ENCODE data around the gene PDE3A.

PDE3A gene

GRCh38 chr12:20448781-20449180, 80.4 kb downstream of the PDE3A start:
- Histone ChIP-seq H3K79me1 (ENCODE audit: low read depth, low read length) (no peaks in the 10 kb centered on the region), H2AFZ (ENCODE audit: low read length) (no peak overlapping the region), H2AK5ac (ENCODE audit: low read depth, low read length) (no peak overlapping the region), H3K9me3 (replicated peaks in 1 of 2; ENCODE audit: control insufficient read depth in 2 of 2, insufficient read depth in 1 of 2, low read depth in 1 of 2, low read length in 2 of 2) (no peaks in the 10 kb centered on the region), H2BK5ac (ENCODE audit: low read length) (no peak overlapping the region), H3K4me2 (ENCODE audit: insufficient read depth, low read length, poor library complexity, severe bottlenecking) (no peak overlapping the region), H3K4ac (ENCODE audit: low read length) (no peak overlapping the region), H3K27me3 (ENCODE audit: control insufficient read depth in 3 of 3, insufficient read depth in 3 of 3, low read depth in 1 of 3, low read length in 3 of 3) (no peaks in the 10 kb centered on the region), H3K14ac (ENCODE audit: low read length) (no peak overlapping the region), H3K18ac (ENCODE audit: low read length) (no peak overlapping the region), H3K27ac (replicated peaks; ENCODE audit: low read length) (no peak overlapping the region), H4K8ac (ENCODE audit: low read depth, low read length) (no peak overlapping the region), H3K23ac (ENCODE audit: low read depth, low read length, poor library complexity) (no peak overlapping the region), H4K91ac (ENCODE audit: low read depth, low read length, poor library complexity) (no peak overlapping the region), H3K4me3 (ENCODE audit: low read length in 2 of 2) (no peak overlapping the region), H2BK12ac (ENCODE audit: low read length) (no peak overlapping the region), H2BK15ac (ENCODE audit: low read length) (no peak overlapping the region), H3K36me3 (replicated peaks in 1 of 2; ENCODE audit: control insufficient read depth in 2 of 2, insufficient read depth in 2 of 2, low read length in 2 of 2) (no peaks in the 10 kb centered on the region), H2BK120ac (ENCODE audit: low read depth, low read length) (no peak overlapping the region), H3K4me1 (ENCODE audit: control insufficient read depth in 2 of 2, insufficient read depth in 1 of 2, low read depth in 1 of 2, low read length in 2 of 2) (no peaks in the 10 kb centered on the region), H3K9ac (ENCODE audit: low read depth, low read length, poor library complexity) (no peak overlapping the region)
- WGBS, 2 donors (ENCODE audit: extremely low coverage in 2 of 2, insufficient read length in 2 of 2, insufficient replicate concordance in 1 of 2), result no CpG with 5 or more reads among the region's 2 CpGs
- no peak for DNase-seq (ENCODE audit: low spot score)

DNA sequence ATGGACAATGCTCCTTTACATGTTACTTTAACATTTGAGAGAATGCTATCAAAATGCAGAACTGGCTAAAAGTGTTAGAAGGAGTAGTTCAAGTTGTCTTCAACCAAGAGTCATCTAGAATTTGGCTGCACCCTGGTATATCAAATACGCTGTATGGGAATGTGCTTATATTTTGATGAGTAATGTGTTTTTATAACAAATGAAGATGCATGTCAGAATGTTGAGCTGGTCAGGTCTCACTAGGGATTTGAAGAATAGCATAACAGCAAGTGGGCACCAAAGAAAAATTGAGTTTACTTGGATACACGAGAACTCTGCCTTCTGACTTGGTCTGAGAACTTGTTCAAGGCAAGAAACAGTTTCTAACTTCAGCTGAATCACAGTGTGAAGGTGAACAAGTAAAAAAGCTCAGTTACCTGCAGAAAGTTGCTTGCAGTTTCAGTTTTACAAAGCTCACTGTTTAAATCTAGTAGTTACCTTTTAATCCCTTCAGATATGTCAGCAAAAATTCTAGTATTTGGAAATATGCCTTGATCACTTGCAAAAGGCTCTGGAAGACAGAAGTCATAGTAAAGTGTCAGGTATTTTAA, 82.3 kb downstream of the PDE3A start:
- Histone ChIP-seq H3K27ac (replicated peaks; ENCODE audit: low read length) (no peak overlapping the region), H3K18ac (ENCODE audit: low read length) (no peak overlapping the region), H4K8ac (ENCODE audit: low read depth, low read length) (no peak overlapping the region), H3K79me1 (ENCODE audit: low read depth, low read length) (no peaks in the 10 kb centered on the region), H3K14ac (ENCODE audit: low read length) (no peak overlapping the region), H4K91ac (ENCODE audit: low read depth, low read length, poor library complexity) (no peak overlapping the region), H3K9me3 (replicated peaks in 1 of 2; ENCODE audit: control insufficient read depth in 2 of 2, insufficient read depth in 1 of 2, low read depth in 1 of 2, low read length in 2 of 2) (no peaks in the 10 kb centered on the region), H2BK15ac (ENCODE audit: low read length) (no peak overlapping the region), H3K9ac (ENCODE audit: low read depth, low read length, poor library complexity) (no peak overlapping the region), H3K4me2 (ENCODE audit: insufficient read depth, low read length, poor library complexity, severe bottlenecking) (no peak overlapping the region), H3K4me3 (ENCODE audit: low read length in 2 of 2) (no peak overlapping the region), H2BK120ac (ENCODE audit: low read depth, low read length) (no peak overlapping the region), H3K36me3 (replicated peaks in 1 of 2; ENCODE audit: control insufficient read depth in 2 of 2, insufficient read depth in 2 of 2, low read length in 2 of 2) (no peaks in the 10 kb centered on the region), H3K4me1 (ENCODE audit: control insufficient read depth in 2 of 2, insufficient read depth in 1 of 2, low read depth in 1 of 2, low read length in 2 of 2) (no peaks in the 10 kb centered on the region), H3K27me3 (ENCODE audit: control insufficient read depth in 3 of 3, insufficient read depth in 3 of 3, low read depth in 1 of 3, low read length in 3 of 3) (no peaks in the 10 kb centered on the region), H2BK12ac (ENCODE audit: low read length) (no peak overlapping the region), H2BK5ac (ENCODE audit: low read length) (no peak overlapping the region), H2AFZ (ENCODE audit: low read length) (no peak overlapping the region), H3K4ac (ENCODE audit: low read length) (no peak overlapping the region), H2AK5ac (ENCODE audit: low read depth, low read length) (no peak overlapping the region), H3K23ac (ENCODE audit: low read depth, low read length, poor library complexity) (no peak overlapping the region)
- DNase-seq (ENCODE audit: low spot score), result no peak
- WGBS, 2 donors (ENCODE audit: extremely low coverage in 2 of 2, insufficient read length in 2 of 2, insufficient replicate concordance in 1 of 2), result no CpG with 5 or more reads among the region's 2 CpGs

- Histone ChIP-seq H2BK15ac (ENCODE audit: low read length) (no peak overlapping the region), H3K23ac (ENCODE audit: low read depth, low read length, poor library complexity) (no peak overlapping the region), H3K9me3 (replicated peaks in 1 of 2; ENCODE audit: control insufficient read depth in 2 of 2, insufficient read depth in 1 of 2, low read depth in 1 of 2, low read length in 2 of 2) (no peaks in the 10 kb centered on the region), H3K18ac (ENCODE audit: low read length) (no peak overlapping the region), H3K9ac (ENCODE audit: low read depth, low read length, poor library complexity) (no peak overlapping the region), H3K14ac (ENCODE audit: low read length) (no peak overlapping the region), H3K27ac (replicated peaks; ENCODE audit: low read length) (no peak overlapping the region), H4K91ac (ENCODE audit: low read depth, low read length, poor library complexity) (no peak overlapping the region), H3K4me1 (ENCODE audit: control insufficient read depth in 2 of 2, insufficient read depth in 1 of 2, low read depth in 1 of 2, low read length in 2 of 2) (no peaks in the 10 kb centered on the region), H2AFZ (ENCODE audit: low read length) (no peak overlapping the region), H2AK5ac (ENCODE audit: low read depth, low read length) (no peak overlapping the region), H4K8ac (ENCODE audit: low read depth, low read length) (no peak overlapping the region), H3K4me3 (ENCODE audit: low read length in 2 of 2) (no peak overlapping the region), H3K36me3 (replicated peaks in 1 of 2; ENCODE audit: control insufficient read depth in 2 of 2, insufficient read depth in 2 of 2, low read length in 2 of 2) (no peaks in the 10 kb centered on the region), H2BK5ac (ENCODE audit: low read length) (no peak overlapping the region), H3K4ac (ENCODE audit: low read length) (no peak overlapping the region), H3K27me3 (ENCODE audit: control insufficient read depth in 3 of 3, insufficient read depth in 3 of 3, low read depth in 1 of 3, low read length in 3 of 3) (no peaks in the 10 kb centered on the region), H2BK12ac (ENCODE audit: low read length) (no peak overlapping the region), H3K79me1 (ENCODE audit: low read depth, low read length) (no peaks in the 10 kb centered on the region), H2BK120ac (ENCODE audit: low read depth, low read length) (no peak overlapping the region), H3K4me2 (ENCODE audit: insufficient read depth, low read length, poor library complexity, severe bottlenecking) (no peak overlapping the region)
- DNase-seq (ENCODE audit: low spot score), result no peak
- WGBS, 2 donors (ENCODE audit: extremely low coverage in 2 of 2, insufficient read length in 2 of 2, insufficient replicate concordance in 1 of 2), result no CpG with 5 or more reads among the region's 3 CpGs
Measured at GRCh38 chr12:20451761-20452160, 83.4 kb downstream of the PDE3A start.

DNA sequence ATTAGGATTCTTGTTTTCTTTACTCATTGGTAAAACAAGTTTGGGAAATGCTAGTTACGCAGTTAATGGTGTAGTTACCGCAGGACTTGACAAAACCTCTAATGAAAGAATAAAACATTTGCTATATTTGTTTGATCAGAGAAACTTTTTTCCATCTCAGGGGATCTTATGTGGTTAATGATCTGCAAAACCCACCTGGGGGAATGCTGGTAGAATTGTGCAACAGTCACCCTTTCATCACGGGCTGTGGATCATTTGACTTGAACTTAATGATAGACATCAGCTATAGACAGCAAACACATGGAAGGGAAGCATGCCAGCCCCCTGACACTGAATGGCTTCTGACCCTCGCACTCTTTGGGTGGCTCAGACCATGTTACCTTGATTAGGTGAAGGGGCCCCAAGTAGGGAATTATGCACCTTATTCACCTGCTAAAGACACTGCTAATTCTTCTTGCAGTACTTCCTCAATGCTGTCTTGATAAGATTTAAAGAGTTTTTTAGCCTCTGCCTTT, 84.2 kb downstream of the PDE3A start:
- Histone ChIP-seq H3K4me1 (ENCODE audit: control insufficient read depth in 2 of 2, insufficient read depth in 1 of 2, low read depth in 1 of 2, low read length in 2 of 2) (no peaks in the 10 kb centered on the region), H2BK5ac (ENCODE audit: low read length) (no peak overlapping the region), H2AFZ (ENCODE audit: low read length) (no peak overlapping the region), H3K27me3 (ENCODE audit: control insufficient read depth in 3 of 3, insufficient read depth in 3 of 3, low read depth in 1 of 3, low read length in 3 of 3) (no peaks in the 10 kb centered on the region), H2BK12ac (ENCODE audit: low read length) (no peak overlapping the region), H2AK5ac (ENCODE audit: low read depth, low read length) (no peak overlapping the region), H3K36me3 (replicated peaks in 1 of 2; ENCODE audit: control insufficient read depth in 2 of 2, insufficient read depth in 2 of 2, low read length in 2 of 2) (no peaks in the 10 kb centered on the region), H3K4ac (ENCODE audit: low read length) (no peak overlapping the region), H3K27ac (replicated peaks; ENCODE audit: low read length) (no peak overlapping the region), H3K4me3 (ENCODE audit: low read length in 2 of 2) (no peak overlapping the region), H3K4me2 (ENCODE audit: insufficient read depth, low read length, poor library complexity, severe bottlenecking) (no peak overlapping the region), H3K18ac (ENCODE audit: low read length) (no peak overlapping the region), H3K23ac (ENCODE audit: low read depth, low read length, poor library complexity) (no peak overlapping the region), H4K91ac (ENCODE audit: low read depth, low read length, poor library complexity) (no peak overlapping the region), H2BK15ac (ENCODE audit: low read length) (no peak overlapping the region), H3K79me1 (ENCODE audit: low read depth, low read length) (no peaks in the 10 kb centered on the region), H3K9me3 (replicated peaks in 1 of 2; ENCODE audit: control insufficient read depth in 2 of 2, insufficient read depth in 1 of 2, low read depth in 1 of 2, low read length in 2 of 2) (no peaks in the 10 kb centered on the region), H3K9ac (ENCODE audit: low read depth, low read length, poor library complexity) (no peak overlapping the region), H2BK120ac (ENCODE audit: low read depth, low read length) (no peak overlapping the region), H4K8ac (ENCODE audit: low read depth, low read length) (no peak overlapping the region), H3K14ac (ENCODE audit: low read length) (no peak overlapping the region)
- no CpG with 5 or more reads among the region's 4 CpGs for WGBS, 2 donors (ENCODE audit: extremely low coverage in 2 of 2, insufficient read length in 2 of 2, insufficient replicate concordance in 1 of 2)
- no peak for DNase-seq (ENCODE audit: low spot score)

Data from neuronal stem cell (in vitro differentiated cells).